Stimulated activated CD4-positive, alpha-beta T cell treated with anti-CD3 and anti-CD28 coated beads, Interleukin-12 subunit alpha, Interleukin-12 subunit beta, amount 100 ng/mL, for 48 hours (primary cell): ENCODE data around the gene PAPOLA.
A peak's percentile ranks its signal among the peaks of the same experiment; 100 is the strongest.

Source experiments
- DNase-seq, 3 donors: peaks; one replicate each; pipeline ENCODE4 v3.0.0-alpha.2; 2020; ENCODE audit warnings: low read depth in 2 of 3, low spot score in 1 of 3

The PAPOLA gene

DNA sequence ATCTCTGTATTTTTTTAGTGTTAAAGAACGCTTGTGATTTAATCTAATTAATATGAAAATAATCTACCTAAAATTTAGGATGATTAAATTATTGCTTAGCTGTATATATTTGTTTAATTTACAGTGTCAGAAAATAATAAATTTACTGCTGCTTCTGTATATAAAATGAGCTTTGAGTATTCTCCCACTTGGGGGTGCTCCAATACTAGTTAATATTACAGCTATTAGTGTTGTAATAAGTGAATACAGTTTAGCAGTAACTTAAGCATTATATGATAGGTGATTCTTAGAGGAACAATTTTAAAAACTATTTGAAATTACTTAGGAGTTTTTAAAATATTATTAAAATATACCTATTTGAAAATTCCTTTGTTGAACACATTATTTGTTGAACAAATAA, 62.2 kb downstream of the PAPOLA start:
- DNase-seq, result no peak

DNA sequence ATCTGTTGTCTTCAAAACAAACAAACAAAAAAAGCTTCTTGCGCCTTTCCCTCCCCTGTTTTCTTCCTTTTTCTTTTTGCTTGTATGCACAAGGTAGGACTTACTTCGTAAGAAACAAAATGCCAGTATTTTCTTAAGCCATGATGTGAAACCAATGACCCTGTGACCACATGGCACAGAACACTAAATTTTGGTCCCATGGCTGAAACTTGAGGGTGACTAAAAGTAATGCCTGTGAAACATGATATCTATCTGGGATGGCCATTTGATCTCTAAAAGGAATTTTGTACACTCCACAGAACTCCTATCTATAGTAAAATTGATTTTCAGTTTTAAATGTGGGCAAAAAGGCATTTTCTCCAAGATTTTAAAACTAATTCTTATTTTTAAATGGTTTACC, 63.6 kb downstream of the PAPOLA start:
- no peak for DNase-seq

DNA sequence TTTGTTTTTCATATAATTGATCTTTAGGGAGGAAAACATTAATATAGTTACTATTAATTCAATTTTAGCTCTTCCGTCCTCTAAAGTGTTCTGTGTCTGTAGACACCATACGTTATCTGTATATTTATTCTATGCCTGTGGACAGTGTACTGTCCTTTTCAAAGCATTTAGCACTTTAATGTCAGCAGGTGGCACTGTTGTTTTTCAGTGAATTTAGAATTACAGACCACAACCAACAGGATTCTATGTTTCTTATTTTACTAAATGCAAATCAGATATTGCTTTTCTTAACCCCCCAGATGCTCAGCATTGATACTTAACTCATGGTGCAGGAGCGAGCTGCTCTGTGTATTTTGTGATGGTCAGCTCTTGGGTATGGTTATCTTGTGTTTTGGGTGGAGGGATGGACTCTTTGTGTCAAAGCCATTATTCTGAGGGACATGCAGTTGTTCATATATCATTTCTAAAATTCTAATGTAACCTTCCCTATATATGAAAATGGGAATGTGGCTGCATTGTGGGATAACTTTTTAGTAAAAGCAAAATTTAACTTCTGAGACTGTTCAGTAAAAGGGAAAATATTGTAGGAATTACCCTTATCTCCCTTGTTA, 65.2 kb downstream of the PAPOLA start:
- no peak for DNase-seq

DNA sequence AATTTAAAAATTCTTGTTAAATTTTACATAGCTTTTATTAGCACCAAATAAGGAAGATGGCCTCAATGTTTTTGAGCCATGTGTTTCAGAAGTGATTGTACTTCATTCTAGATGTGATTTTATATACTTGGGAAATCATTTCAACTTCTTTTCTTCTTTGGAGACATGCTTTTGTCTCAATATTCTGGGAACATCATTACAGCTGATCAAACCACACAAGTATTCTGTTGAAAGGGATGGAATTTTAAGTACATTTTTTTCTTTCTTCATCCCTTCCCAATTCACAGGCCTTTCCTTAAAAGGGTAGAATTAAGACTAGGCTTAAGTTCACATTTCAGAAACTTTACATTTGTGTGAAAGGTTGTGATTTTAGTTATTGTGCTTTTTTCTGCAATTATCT, 66.4 kb downstream of the PAPOLA start:
- no peak for DNase-seq

DNA sequence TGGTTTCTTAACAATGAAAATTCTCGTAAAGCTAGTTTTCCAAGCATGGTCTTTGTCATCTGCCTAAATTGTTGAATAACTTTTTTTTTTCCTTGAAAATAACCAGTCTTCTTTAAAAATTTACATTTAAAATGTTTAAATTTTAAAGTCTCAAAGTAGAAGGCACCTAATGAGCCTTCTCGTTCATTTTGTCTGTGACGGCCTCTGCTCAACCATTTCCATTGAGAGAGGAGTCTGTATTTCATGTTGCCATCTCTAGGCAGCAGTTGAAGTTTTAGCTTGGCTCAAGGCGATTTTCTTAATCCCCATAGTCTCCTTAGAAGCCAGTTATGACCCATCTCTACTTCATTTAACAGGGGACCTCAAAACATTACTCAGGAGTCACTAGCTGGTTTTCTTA, 69.1 kb downstream of the PAPOLA start:
- no peak for DNase-seq

DNA sequence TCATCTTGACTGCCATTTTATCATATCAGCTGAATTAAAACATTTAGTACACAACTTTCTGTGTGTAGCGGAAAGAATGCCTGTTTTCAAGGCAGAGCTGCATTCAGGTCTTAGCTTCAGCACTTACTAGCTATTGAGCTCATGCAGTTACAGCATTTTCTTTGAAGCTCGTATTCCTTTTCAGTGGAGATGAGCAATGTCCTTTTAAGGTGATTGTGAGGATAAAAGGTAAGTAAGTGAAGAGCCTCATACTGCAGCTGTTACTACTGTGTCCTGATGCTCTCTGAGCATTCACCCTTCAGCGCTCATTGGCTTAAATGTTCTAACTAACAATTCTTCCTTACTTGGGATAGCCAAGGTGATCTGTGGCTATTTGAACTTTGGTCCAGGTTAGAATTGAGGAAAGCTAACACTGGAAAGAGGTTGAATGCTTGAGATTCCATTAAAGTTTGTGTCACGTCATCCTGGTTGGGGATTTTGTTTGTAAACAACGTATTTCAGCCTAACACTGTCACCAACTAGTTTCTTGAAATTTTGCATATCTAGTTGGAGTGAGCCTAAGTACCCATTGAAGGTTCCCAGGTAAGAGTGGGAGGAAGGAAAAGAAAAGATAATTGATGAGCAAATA, 71.4 kb downstream of the PAPOLA start:
- DNase-seq, result no peak

DNA sequence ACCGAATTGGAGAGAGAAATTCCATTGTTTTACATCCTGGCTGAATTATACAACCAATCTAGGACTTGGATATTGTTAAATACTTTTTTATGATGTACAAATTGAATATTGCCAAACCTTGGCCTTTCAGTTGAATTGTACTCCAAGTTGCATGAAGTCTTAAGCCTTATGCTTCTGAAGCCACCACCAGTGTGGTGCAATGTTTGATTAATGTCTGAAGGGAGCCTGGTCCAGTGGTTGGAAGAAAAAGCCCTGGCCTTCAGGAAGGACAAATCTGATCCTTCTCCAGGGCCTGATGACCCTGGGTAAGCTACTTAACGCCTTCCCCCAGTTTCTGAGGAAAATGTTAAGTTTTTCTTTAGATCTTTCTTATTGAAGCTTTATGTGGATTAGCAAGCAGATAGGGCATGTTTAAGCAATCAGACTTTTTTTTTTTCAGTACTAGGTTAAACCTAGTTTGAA, 72.0 kb downstream of the PAPOLA start:
- no peak for DNase-seq

DNA sequence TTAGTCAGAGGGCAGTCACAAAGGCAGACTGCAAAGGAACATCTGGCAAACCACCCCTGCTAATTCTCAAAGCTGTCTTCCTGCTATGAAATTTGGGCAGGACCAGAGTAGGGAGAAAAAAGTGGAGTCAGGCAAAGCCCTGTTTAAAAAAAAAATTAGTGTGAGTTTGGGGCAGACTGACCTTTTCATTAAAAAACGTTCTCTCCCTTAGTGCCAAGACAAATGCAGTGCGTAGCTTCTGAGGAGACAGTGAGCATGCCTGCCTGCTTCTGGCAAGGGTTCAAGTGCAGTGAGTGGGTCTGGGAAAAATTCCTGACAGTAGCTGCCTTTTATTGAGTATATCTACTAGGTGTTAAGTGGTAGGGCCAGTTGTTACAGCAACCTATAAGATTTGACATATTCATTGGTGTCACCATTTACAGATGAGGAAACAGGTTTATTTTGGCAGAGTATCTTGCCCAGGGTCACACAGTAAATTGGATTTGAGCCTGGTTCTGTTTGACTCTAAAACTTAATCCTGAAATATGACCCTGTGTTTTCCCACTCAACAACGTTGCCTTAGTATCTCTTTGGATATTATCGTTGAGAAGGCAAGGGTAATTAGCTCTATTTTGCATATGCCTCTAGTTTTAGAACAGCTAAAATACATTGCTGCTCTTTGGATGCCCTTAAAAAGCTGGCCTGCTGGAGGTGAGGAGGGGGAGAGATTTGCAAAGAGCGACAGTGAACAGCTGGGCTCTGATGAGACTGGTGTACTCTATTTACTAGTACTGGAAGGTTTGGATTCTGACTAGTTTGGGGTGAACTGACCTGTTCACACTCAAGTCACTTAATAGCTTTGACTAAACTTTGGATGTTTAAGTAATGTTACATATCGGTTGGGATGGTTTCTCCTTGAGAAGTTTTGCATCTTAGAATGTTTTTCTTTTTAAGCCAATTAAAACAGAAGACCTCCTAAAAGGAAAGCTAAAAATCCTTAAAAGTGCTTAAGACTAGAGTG, 72.8 kb downstream of the PAPOLA start:
- DNase-seq, result no peak

DNA sequence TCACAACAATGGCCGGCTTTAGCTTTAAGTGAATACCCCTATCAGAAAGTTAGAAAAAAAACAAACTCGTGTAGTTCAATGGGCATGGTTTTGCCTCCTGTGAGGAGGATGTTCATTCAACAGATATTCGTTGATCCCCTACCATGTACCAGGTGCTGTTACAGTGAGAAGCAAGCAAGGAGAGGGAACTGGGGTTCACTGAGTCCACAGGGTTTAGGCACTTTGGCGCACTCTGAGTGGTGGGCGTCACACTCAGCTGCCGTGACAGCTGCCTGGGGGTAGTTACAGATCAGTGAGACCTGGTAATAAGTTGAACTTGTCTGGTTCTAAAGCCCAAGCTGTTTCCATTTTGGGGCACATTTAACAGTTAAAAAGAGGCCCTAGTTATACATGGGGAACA, 74.2 kb downstream of the PAPOLA start:
- no peak for DNase-seq

DNA sequence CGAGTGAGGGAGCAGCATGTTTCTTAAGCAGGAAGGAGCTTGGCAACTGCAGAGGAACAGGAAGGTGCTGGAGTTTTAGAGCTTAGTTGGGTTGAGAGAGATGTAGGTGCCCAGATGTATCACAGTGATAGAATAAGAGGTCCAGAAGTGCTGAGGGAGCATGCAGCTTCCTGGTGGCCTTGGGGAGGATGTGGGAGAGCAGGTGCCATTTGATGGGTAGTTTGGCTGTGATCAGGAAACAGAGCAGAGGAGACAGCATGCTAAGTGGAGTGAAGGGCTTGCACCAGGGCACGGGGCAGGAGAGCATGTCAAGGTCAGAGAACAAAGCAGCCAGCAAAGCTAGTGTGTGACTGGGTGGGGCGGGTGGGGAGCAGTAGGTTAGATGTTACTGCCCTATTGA, 74.8 kb downstream of the PAPOLA start:
- DNase-seq, result no peak

DNA sequence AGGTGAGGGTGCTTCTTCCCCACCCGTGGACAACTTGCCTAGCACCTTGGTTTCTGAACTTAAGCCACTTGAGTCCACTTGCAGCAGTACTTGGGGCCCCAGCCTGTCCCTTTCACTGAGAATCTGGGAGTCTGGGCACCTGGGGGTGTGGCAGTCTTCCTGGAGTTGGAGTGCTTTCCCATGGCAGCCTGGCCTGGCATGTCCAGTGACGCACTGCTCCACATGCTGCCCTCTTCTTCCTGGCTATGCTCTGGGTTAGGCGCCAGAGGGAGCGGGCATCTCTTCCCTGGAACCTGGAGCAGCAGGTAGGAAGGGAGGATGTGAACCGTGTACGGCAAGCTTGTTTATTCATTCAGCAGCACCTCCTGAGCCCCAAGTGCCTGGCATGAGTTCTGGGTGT, 76.4 kb downstream of the PAPOLA start:
- DNase-seq, result no peak

DNA sequence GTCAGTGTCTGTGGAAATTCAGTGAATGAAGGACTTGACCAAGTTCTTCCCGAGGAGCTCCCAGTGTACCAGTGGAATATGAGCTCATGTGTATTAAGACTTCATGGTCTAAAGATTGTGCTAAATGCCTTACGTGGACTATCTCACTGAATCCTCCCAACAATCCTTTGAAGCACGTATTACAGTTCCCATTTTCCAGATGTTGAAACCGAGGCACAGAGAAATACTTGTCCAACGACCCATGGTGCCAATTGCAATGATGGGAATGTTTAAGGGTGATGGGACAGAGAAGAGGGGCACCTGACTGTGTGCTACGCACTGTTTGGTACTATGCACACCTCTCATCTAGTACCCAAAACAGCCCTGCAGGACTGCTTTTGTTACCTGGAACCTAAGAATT, 77.2 kb downstream of the PAPOLA start:
- DNase-seq, result no peak

DNA sequence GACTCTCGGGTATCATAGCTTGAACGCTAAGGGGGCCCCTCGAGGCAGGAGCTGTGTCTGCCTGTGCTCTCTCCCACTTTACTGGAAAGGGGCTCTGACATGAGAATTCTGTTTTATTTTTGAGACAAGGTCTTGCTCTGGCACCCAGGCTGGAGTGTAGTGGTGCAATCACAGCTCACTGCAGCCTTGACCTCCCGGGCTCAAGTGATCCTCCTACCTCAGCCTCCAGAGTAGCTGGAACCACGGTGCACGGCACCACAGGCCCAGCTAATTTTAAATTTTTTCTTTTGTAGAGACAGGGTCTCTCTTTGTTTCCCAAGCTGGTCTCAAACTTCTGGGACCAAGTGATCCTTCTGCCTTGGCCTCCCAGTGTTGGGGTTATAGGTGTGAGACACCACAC, 77.7 kb downstream of the PAPOLA start:
- no peak for DNase-seq

DNA sequence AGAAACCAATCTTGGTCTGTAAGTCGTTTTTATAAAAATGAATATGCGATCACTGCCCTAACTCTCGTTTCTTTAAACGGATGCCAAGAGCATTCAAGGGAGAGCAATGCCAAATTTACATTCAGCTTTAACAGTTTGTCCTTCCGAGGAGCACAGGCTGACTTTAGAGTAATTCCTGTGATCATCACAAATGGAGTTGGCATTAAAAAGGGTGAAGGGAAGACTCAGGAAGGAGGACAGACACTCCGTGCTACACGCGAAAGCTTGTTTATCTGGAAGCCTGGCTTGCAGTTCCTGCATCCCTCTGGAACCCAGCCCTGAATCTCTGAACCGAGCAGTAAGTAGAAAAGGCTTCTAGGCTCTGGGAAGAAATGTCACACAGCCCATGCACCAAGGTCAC, 78.4 kb downstream of the PAPOLA start:
- no peak for DNase-seq

DNA sequence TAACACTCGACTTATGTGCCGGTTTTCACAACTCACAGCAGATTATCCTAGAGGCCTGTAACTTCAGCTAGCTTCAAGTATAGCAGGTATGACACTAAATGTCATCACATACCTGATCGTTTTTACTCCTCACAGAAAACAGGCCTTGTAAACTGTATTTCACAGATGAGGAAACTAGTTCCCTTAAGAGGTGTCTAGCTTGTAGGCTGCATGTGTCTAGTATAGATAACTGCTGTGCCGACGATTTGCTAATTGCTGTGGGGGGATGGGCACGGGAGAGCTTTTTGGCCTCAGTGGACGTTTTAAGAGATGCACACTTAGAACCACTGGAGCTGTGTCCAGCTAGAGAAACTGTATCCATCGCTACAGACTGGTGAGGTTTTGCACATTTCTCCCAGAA, 78.8 kb downstream of the PAPOLA start:
- no peak for DNase-seq

DNA sequence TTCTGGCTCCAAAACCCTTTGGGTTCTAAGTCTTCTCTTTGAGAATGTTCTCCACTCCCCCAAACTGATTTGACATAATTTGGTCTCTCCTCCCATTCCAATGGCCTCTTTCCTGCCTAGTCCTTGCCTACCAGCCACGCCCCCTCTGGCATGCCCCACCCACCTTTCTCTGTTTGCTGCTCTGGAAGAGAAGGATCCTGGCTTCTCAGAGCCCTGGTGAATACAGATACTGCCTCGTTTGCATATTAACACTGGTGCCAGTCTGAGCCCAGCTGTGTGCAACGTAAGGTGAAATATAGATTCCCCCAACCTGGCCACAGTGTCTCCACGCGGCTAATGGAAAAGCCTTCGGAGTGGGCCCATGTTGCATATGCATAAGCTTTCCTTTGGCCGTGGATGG, 79.7 kb downstream of the PAPOLA start:
- DNase-seq, result no peak

DNA sequence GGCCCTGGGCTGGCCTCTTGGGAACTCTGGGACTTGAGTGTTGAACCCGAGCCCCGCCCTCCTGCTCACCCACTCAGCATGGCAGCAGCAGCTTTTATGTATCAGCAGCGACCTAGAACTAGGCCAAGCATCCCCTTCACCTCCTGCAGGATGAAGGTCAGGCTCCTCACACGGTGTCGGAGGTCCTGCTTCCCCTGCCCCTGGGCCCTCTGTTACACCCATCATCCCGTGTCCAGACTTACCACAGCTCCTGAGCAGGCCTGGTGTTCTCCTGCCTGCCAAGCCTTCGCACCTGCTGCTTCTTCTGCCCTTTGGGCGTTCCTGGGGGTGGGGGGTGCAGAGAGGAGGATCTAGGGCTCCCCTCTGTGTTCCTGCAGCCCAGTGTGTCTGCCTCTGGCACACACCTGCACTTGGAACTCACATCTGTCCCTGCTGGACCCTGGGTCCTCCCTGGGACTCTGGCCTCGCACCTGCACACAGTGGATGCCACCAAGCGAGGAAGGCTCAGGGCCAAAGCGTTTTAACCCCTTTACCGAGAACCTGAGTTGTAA, 80.3 kb downstream of the PAPOLA start:
- DNase-seq, result no peak

DNA sequence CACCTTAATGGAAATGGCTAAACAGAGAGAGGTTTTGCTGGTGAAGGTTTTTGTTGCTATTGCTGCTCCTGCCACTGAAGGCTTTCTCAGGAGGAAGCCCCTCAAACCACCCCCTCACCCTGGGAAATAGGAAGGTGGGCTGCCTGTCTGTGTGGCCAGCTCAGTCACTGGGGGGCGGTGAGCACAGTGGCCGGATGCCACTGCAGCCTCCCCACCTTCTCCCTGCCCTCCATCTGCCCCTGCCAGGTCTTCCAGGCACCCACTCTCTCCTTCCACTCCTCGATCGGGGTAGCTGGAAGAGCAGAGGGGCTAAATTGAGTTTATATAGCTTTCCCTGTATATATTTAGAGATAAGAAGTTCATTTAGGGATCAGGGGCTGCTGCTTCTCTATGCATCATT, 80.8 kb downstream of the PAPOLA start:
- DNase-seq, result no peak

DNA sequence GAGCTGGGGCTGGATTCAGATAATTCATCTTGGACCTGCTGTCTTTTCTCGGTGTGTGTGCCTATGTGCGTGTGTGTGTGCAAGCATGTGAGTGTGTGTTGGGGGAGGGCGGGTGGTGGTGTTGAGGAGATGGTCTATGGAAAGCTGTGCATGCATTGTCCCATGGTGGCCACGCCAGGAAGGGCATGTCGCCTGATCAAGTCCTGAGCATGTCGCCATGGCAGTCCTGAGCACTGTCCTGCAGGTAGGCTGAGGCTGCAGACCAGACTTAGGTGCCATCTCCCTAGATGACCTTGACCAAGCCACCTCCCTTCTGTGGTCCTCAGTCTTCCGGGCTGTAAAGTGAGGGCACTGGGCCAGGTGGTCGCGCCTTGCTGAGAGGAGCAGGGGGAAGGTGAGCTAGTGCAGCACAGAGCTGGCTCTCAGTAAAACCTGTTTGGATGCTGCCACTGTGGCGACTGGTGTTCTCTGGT, 81.4 kb downstream of the PAPOLA start:
- DNase-seq, result no peak

DNA sequence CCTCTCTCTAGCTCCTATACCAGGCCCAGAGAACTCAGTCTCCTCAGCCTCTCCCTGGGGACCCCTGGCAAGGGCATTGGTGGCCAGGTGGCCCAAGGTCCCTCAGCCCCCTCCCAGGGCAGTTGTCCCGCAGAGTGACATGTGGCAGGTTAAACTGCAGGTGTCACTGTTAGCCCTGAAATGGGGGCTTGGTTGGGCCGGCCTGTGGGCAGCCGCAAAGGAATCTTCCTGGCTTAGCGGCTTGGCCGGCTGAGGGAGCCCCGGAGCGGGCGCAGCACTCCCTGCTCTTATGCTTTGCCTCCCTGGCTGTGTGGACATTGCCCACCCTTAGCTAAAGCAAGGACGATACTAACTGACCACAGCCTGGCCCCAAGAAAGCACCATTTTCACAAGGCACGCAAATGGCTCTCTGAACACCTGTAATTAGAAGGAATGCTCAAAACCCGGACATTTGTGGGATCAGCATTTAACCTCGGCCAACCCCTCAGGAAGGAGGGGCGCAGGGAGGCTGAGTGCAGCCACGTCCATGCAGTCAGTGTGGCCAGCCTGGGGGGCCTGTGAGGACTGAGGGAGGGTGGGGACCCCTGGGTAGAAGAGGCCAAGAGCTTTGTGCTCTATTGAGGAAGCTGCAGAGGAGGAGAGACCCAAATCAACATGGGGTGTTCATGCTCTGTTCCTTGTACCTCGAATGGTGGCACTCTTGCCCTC, 82.2 kb downstream of the PAPOLA start:
- DNase-seq, result peak in 1 of 3 donors; percentile 17
